Measurements from ENCODE around the gene CHKA.

The CHKA gene

DNA sequence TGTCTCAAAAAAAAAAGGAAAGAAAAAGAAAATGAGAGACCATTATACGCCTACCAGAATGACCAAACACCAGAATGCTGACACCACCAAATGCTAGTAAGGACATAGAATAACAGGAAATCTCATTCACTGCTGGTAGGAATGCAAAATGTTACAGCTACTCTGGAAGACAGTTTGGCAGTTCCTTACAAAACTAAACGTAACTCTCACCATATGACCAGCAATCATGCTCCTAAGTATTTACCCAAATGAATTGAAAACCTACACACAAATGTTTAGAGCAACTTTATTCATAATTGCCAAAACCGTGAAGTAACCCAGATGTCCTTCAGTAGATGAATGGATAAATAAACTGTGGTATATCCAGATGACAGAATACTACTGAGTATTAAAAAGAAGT lies 7.2 kb downstream of the CHKA start:
- TF ChIP-seq POLR2AphosphoS5 (IDR thresholded peaks at IDR 0.05; ENCODE audit: low read depth, low read length) (no peak), SIN3A (IDR thresholded peaks at IDR 0.05; ENCODE audit: borderline replicate concordance, insufficient read depth, low read length) (no peak), TAF1 (IDR thresholded peaks at IDR 0.05; ENCODE audit: borderline replicate concordance, insufficient read depth, low read length) (no peak), FOXP2 (optimal IDR thresholded peaks at IDR 0.05; ENCODE audit: borderline replicate concordance, extremely low read depth, extremely low read length, insufficient read depth) (no peak)
- TF ChIP-seq, protein P1, sequence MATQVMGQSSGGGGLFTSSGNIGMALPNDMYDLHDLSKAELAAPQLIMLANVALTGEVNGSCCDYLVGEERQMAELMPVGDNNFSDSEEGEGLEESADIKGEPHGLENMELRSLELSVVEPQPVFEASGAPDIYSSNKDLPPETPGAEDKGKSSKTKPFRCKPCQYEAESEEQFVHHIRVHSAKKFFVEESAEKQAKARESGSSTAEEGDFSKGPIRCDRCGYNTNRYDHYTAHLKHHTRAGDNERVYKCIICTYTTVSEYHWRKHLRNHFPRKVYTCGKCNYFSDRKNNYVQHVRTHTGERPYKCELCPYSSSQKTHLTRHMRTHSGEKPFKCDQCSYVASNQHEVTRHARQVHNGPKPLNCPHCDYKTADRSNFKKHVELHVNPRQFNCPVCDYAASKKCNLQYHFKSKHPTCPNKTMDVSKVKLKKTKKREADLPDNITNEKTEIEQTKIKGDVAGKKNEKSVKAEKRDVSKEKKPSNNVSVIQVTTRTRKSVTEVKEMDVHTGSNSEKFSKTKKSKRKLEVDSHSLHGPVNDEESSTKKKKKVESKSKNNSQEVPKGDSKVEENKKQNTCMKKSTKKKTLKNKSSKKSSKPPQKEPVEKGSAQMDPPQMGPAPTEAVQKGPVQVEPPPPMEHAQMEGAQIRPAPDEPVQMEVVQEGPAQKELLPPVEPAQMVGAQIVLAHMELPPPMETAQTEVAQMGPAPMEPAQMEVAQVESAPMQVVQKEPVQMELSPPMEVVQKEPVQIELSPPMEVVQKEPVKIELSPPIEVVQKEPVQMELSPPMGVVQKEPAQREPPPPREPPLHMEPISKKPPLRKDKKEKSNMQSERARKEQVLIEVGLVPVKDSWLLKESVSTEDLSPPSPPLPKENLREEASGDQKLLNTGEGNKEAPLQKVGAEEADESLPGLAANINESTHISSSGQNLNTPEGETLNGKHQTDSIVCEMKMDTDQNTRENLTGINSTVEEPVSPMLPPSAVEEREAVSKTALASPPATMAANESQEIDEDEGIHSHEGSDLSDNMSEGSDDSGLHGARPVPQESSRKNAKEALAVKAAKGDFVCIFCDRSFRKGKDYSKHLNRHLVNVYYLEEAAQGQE (IDR thresholded peaks at IDR 0.05; ENCODE audit: insufficient read depth in 1 of 2, low read depth in 2 of 2, low read length in 2 of 2): no peak

GRCh38 chr11:68107689-68108088 lies 13.5 kb downstream of the CHKA start:
- TF ChIP-seq TAF1 (IDR thresholded peaks at IDR 0.05; ENCODE audit: borderline replicate concordance, insufficient read depth, low read length) (no peak), SIN3A (IDR thresholded peaks at IDR 0.05; ENCODE audit: borderline replicate concordance, insufficient read depth, low read length) (no peak), FOXP2 (optimal IDR thresholded peaks at IDR 0.05; ENCODE audit: borderline replicate concordance, extremely low read depth, extremely low read length, insufficient read depth) (no peak), POLR2AphosphoS5 (IDR thresholded peaks at IDR 0.05; ENCODE audit: low read depth, low read length) (no peak)
- TF ChIP-seq, protein P1 (IDR thresholded peaks at IDR 0.05; ENCODE audit: insufficient read depth in 1 of 2, low read depth in 2 of 2, low read length in 2 of 2): no peak

DNA sequence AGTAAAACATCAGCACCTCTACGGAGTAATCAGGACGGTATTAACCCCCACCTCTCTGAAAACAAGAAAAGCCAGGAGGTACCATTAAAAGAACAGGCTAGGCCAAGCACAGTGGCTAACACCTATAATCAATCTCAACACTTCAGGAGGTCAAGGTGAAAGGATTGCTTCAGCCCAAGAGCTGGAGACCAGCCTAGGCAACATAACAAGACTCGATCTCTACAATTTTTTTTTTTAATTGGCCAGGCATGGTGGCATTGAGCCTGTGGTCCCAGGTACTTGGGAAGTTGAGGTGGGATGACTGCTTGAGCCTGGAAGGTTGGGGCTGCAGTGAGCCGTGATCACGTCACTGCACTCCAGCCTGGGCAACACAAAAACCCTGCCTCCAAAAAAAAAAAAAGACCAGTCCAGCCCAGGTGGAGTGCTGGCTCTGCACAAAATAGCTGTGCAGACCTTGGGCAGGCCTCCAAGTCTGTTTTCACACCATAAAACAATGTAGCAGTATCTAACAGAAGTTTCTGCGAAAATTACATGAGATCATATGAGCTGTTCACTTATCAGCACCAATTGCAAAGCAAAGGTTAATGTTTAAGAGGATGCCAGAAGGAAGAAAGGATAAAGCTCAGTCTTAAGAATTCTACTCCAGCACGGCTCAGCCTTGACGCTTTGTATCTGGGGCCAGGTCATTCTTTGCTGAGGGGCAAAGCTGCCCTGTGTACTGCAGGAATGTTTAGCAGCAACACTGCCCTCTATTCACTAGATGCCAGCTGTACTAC lies 14.8 kb downstream of the CHKA start:
- no peak for TF ChIP-seq FOXP2 (optimal IDR thresholded peaks at IDR 0.05; ENCODE audit: borderline replicate concordance, extremely low read depth, extremely low read length, insufficient read depth)
- TF ChIP-seq TAF1 (IDR thresholded peaks at IDR 0.05; ENCODE audit: borderline replicate concordance, insufficient read depth, low read length): no peak
- TF ChIP-seq POLR2AphosphoS5 (IDR thresholded peaks at IDR 0.05; ENCODE audit: low read depth, low read length): no peak
- TF ChIP-seq SIN3A (IDR thresholded peaks at IDR 0.05; ENCODE audit: borderline replicate concordance, insufficient read depth, low read length): no peak
- TF ChIP-seq, protein P1 (IDR thresholded peaks at IDR 0.05; ENCODE audit: insufficient read depth in 1 of 2, low read depth in 2 of 2, low read length in 2 of 2): no peak

DNA sequence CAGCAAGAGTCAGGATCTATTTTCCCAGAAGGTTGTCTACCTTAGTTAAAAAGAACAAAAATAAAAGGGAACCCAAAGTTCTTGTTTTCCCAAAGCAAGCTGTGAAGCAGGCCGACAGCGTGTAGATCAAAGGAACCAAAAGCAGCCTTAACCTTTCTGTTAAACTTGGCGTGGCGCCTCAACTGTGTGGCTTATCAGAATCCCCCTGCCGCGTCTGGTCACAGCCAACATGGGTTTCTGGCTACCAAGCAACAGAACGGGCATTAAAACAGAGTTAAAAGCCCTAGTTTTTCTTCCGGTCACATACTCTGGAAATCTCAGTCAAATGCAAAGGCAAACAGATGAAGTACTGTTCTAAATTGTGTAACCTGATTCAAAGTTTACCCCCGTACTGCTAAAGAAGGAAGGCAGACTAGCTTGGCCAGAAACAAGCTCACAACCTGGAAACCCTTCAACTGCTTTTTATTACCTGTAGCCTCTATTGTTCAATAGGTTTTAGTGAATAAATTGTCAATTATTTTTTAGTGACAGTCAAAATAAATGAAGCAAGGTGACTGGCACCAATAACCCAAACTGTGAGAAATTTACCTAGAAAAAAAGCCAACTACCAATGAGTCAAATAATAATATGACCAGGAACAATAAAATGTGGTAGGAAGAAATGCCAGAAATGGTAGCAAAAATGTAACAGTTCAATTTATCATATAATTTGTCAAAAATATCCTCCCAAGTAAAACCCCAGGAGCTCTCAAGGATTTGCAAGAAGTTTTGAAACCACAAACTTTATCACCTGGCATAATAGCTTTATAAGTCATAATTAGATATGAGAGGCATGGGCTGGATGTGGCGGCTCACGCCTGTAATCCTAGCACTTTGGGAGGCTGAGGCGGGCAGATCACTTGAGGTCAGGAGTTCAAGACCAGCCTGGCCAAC lies 21.4 kb downstream of the CHKA start:
- no peak for TF ChIP-seq POLR2AphosphoS5 (IDR thresholded peaks at IDR 0.05; ENCODE audit: low read depth, low read length)
- TF ChIP-seq, protein P1 (IDR thresholded peaks at IDR 0.05; ENCODE audit: insufficient read depth in 1 of 2, low read depth in 2 of 2, low read length in 2 of 2): no peak
- no peak for TF ChIP-seq SIN3A (IDR thresholded peaks at IDR 0.05; ENCODE audit: borderline replicate concordance, insufficient read depth, low read length)
- no peak for TF ChIP-seq TAF1 (IDR thresholded peaks at IDR 0.05; ENCODE audit: borderline replicate concordance, insufficient read depth, low read length)
- TF ChIP-seq FOXP2 (optimal IDR thresholded peaks at IDR 0.05; ENCODE audit: borderline replicate concordance, extremely low read depth, extremely low read length, insufficient read depth): no peak
